Loucy (cell line): ENCODE data around the gene ZNF714.

Source experiments
- H2AFZ ChIP-seq: fragments of 200-600 bp; sonication (generic); 2 replicates; pipeline ENCODE4 v1.6.0; 2016; ENCODE audit warnings: antibody characterized with exemption, mild to moderate bottlenecking, low read length, moderate library complexity
- H3F3A ChIP-seq: fragments of 200-600 bp; 2 replicates; pipeline ENCODE4 v1.6.0; 2016; ENCODE audit warnings: antibody characterized with exemption, low read depth, mild to moderate bottlenecking
- H3K27me3 ChIP-seq: fragments of 200-600 bp; sonication (generic); 2 replicates; pipeline ENCODE4 v1.6.1; 2014; ENCODE audit warnings: low read length, mild to moderate bottlenecking; ENCODE audit not compliant: insufficient read depth, poor library complexity, severe bottlenecking
- H3K36me3 ChIP-seq: fragments of 200-600 bp; sonication (generic); 2 replicates; pipeline ENCODE4 v1.6.1; 2016; ENCODE audit warnings: low read length; ENCODE audit not compliant: insufficient read depth
- H3K4me1 ChIP-seq: fragments of 200-600 bp; sonication (generic); 2 replicates; pipeline ENCODE4 v1.5.1; 2014; ENCODE audit warnings: low read length, mild to moderate bottlenecking; ENCODE audit not compliant: insufficient read depth, poor library complexity, severe bottlenecking
- H3K4me2 ChIP-seq: fragments of 200-600 bp; sonication (generic); 2 replicates; pipeline ENCODE4 v1.6.0; 2014; ENCODE audit warnings: antibody characterized with exemption, low read length, low read depth, mild to moderate bottlenecking; ENCODE audit not compliant: poor library complexity, severe bottlenecking
- H3K4me3 ChIP-seq: fragments of 200-600 bp; sonication (generic); 2 replicates; pipeline ENCODE4 v1.5.1; 2014; ENCODE audit warnings: low read length, mild to moderate bottlenecking, mixed read lengths; ENCODE audit not compliant: poor library complexity, severe bottlenecking
- H3K79me2 ChIP-seq: fragments of 200-600 bp; sonication (generic); 2 replicates; pipeline ENCODE4 v1.6.1; 2014; ENCODE audit warnings: low read length; ENCODE audit not compliant: insufficient read depth
- H3K9ac ChIP-seq: fragments of 200-600 bp; sonication (generic); 2 replicates; pipeline ENCODE4 v1.6.0; 2014; ENCODE audit warnings: mild to moderate bottlenecking, low read depth, low read length, moderate library complexity; ENCODE audit not compliant: poor library complexity, severe bottlenecking
- H3K9me2 ChIP-seq: fragments of 200-600 bp; sonication (generic); replicated peaks from 2 replicates; pipeline ENCODE4 v1.6.1; 2016; ENCODE audit warnings: low read depth, low read length, mixed read lengths
- H3K9me3 ChIP-seq: fragments of 200-600 bp; sonication (generic); 2 replicates; pipeline ENCODE4 v1.6.1; 2014; ENCODE audit warnings: mild to moderate bottlenecking, antibody characterized with exemption, low read length, low read depth; ENCODE audit not compliant: insufficient read depth
- H4K20me1 ChIP-seq: fragments of 200-600 bp; sonication (generic); 2 replicates; pipeline ENCODE4 v1.6.0; 2014; ENCODE audit warnings: antibody characterized with exemption, low read length, mild to moderate bottlenecking; ENCODE audit not compliant: insufficient read depth, poor library complexity, severe bottlenecking
- EZH2phosphoT487 ChIP-seq: fragments of 200-600 bp; IDR thresholded peaks from 2 replicates; pipeline ENCODE4 v1.6.1; 2018; ENCODE audit warnings: antibody characterized with exemption, mild to moderate bottlenecking, moderate library complexity, borderline replicate concordance
- TF ChIP-seq, protein P1 (sequence below): fragments of 200-600 bp; sonication (generic); conservative IDR thresholded peaks from 2 replicates; pipeline ENCODE4 v1.5.1; 2014; ENCODE audit warnings: mild to moderate bottlenecking, antibody characterized with exemption, low read length

ZNF714 gene

DNA sequence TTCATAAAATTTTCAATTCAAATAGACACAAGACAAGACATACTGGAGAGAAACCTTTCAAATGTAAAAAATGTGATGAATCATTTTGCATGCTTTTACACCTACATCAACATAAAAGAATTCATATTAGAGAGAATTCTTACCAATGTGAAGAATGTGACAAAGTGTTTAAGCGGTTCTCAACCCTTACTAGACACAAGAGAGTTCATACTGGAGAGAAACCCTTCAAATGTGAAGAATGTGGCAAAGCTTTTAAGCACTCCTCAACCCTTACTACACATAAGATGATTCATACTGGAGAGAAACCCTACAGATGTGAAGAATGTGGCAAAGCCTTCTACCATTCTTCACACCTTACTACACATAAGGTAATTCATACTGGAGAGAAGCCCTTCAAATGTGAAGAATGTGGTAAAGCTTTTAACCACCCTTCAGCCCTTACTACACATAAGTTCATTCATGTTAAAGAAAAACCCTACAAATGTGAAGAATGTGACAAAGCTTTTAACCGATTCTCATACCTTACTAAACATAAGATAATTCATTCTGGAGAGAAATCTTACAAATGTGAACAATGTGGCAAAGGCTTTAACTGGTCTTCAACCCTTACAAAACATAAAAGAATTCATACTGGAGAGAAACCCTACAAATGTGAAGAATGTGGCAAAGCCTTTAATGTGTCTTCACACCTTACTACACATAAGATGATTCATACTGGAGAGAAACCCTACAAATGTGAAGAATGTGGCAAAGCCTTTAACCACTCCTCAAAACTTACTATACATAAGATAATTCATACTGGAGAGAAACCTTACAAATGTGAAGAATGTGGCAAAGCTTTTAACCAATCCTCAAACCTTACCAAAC lies 35.3 kb downstream of the ZNF714 start:
- no peaks in the 10 kb centered on the region for H4K20me1 ChIP-seq
- no peaks in the 10 kb centered on the region for H3F3A ChIP-seq
- H3K4me1 ChIP-seq: no peaks in the 10 kb centered on the region
- H3K36me3 ChIP-seq: peaks cover 62% of the 10 kb centered on the region
- no peak overlapping the region for H2AFZ ChIP-seq
- H3K4me2 ChIP-seq: no peak overlapping the region
- no peak overlapping the region for H3K9ac ChIP-seq
- peaks cover 10% of the 10 kb centered on the region; the same call in 1 of the 2 replicates for H3K9me3 ChIP-seq
- H3K4me3 ChIP-seq: no peak overlapping the region
- no peaks in the 10 kb centered on the region for H3K79me2 ChIP-seq
- no peaks in the 10 kb centered on the region for H3K9me2 ChIP-seq
- no peaks in the 10 kb centered on the region for H3K27me3 ChIP-seq
- TF ChIP-seq, protein P1, sequence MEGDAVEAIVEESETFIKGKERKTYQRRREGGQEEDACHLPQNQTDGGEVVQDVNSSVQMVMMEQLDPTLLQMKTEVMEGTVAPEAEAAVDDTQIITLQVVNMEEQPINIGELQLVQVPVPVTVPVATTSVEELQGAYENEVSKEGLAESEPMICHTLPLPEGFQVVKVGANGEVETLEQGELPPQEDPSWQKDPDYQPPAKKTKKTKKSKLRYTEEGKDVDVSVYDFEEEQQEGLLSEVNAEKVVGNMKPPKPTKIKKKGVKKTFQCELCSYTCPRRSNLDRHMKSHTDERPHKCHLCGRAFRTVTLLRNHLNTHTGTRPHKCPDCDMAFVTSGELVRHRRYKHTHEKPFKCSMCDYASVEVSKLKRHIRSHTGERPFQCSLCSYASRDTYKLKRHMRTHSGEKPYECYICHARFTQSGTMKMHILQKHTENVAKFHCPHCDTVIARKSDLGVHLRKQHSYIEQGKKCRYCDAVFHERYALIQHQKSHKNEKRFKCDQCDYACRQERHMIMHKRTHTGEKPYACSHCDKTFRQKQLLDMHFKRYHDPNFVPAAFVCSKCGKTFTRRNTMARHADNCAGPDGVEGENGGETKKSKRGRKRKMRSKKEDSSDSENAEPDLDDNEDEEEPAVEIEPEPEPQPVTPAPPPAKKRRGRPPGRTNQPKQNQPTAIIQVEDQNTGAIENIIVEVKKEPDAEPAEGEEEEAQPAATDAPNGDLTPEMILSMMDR: no peak
- no peak for TF ChIP-seq EZH2phosphoT487

DNA sequence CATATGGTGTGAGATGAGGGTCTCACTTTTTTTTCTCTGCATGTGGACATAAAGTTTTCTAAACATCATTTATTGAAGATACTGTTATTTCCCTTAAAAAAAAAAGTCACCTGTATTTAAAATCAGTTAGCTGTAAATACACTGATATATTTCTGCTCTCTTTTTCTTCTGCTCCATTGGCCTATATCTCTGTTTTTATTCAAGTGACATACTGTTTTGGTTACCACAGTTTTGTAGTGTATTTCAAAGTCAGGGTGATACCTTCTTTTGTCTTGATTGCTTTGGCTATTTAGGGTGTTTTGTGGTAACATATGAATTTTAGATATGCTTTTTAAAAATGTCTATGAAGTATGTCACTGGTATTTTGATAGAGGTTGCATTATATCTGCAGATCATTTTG lies 44.1 kb downstream of the ZNF714 start:
- H3K27me3 ChIP-seq: no peaks in the 10 kb centered on the region
- H3K9me3 ChIP-seq: no peaks in the 10 kb centered on the region
- H3K79me2 ChIP-seq: no peaks in the 10 kb centered on the region
- H3K9me2 ChIP-seq: no peaks in the 10 kb centered on the region
- no peak overlapping the region for H2AFZ ChIP-seq
- H4K20me1 ChIP-seq: no peaks in the 10 kb centered on the region
- no peak for TF ChIP-seq EZH2phosphoT487
- TF ChIP-seq, protein P1: no peak
- H3K9ac ChIP-seq: no peak overlapping the region
- H3K36me3 ChIP-seq: no peaks in the 10 kb centered on the region; the same call in 1 of the 2 replicates
- no peak overlapping the region for H3K4me3 ChIP-seq
- H3K4me2 ChIP-seq: no peak overlapping the region
- H3F3A ChIP-seq: no peaks in the 10 kb centered on the region; the same call in 1 of the 2 replicates
- peaks cover 7% of the 10 kb centered on the region for H3K4me1 ChIP-seq

DNA sequence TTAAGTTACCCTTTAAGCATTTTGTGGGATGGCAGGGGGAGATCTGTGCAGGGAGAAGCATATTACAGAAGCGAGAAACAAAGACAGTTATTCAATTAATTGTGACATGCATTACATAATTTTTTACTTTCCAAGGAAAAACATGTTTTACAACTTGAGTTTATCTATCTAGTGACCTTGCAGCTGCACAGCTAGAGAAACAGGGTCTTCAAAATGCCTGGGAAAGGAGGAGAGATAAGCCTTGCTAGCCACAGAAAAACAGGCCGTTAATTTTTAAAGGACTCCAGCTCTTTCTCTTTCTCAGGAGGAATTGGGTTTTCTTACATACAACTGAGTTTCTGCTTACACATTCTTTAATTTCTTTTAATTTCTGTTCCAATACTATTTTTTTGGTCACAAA lies 45.0 kb downstream of the ZNF714 start:
- Histone ChIP-seq H3K27me3 (no peaks in the 10 kb centered on the region), H3K36me3 (no peaks in the 10 kb centered on the region; the same call in 1 of the 2 replicates), H3K9ac (no peak overlapping the region), H3K9me2 (no peaks in the 10 kb centered on the region), H3K79me2 (no peaks in the 10 kb centered on the region), H4K20me1 (no peaks in the 10 kb centered on the region), H3K4me2 (no peak overlapping the region), H3F3A (no peaks in the 10 kb centered on the region; the same call in 1 of the 2 replicates), H2AFZ (no peak overlapping the region), H3K4me3 (no peak overlapping the region), H3K4me1 (peaks cover 7% of the 10 kb centered on the region), H3K9me3 (no peaks in the 10 kb centered on the region)
- TF ChIP-seq, protein P1: no peak
- no peak for TF ChIP-seq EZH2phosphoT487
